Brain microvascular endothelial cell (primary cell): ENCODE results near the gene CHST3.

Experiments used
- DNase-seq: peaks from one replicate; pipeline ENCODE4 v3.0.0-alpha.2; 2020
- H3K27ac ChIP-seq: fragments of 250-450 bp; sonication (Bioruptor Pico); 2 replicates; pipeline ENCODE4 v1.5.1; 2020; ENCODE audit warnings: mild to moderate bottlenecking, moderate library complexity
- H3K27me3 ChIP-seq: fragments of 250-450 bp; sonication (Bioruptor Pico); replicated peaks from 2 replicates; pipeline ENCODE4 v1.5.1; 2020; ENCODE audit warnings: mild to moderate bottlenecking
- H3K36me3 ChIP-seq: fragments of 250-450 bp; sonication (Bioruptor Pico); replicated peaks from 2 replicates; pipeline ENCODE4 v1.5.1; 2020; ENCODE audit warnings: mild to moderate bottlenecking
- H3K4me3 ChIP-seq: 2 replicates; pipeline ENCODE4 v1.5.1; 2011; ENCODE audit warnings: low read depth, mild to moderate bottlenecking, control low read depth, low read length, moderate library complexity
- in situ Hi-C: cut with HindIII; loops from 2 replicates; pipeline ENCODE4 v1.10.0; 2017; ENCODE audit warnings: low sequenced_read_pairs, low pct_ligation_motif_present
- TF ChIP-seq, protein P1 (sequence below): IDR thresholded peaks from 2 replicates; pipeline ENCODE4 v1.5.1; 2011; ENCODE audit warnings: low read depth, mild to moderate bottlenecking, moderate library complexity, low read length, control low read depth, inconsistent platforms; ENCODE audit errors: missing control alignments

The CHST3 gene

DNA sequence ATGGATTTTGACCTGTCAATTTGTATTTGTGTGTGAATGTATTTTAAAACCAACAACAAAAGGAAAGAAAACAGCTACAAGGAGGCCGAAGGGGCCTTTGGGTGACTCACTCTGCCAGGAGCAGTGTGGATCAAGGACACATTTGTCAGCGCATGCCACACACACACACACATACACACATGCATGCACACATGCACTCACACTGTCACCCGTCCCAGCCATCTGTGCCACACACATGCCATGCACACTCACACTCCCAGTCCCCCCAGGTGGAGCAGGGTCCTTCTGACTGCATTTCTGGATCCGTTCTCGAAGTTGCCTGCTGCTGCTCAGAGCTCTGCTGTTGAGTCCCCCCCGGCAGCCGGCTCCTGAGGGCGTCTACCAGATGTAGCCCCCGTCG lies 98.2 kb downstream of the CHST3 start:
- H3K36me3 ChIP-seq = no peaks in the 10 kb centered on the region
- H3K27ac ChIP-seq = no peak overlapping the region
- H3K27me3 ChIP-seq = no peaks in the 10 kb centered on the region
- DNase-seq = peak; percentile 16
- TF ChIP-seq, protein P1, sequence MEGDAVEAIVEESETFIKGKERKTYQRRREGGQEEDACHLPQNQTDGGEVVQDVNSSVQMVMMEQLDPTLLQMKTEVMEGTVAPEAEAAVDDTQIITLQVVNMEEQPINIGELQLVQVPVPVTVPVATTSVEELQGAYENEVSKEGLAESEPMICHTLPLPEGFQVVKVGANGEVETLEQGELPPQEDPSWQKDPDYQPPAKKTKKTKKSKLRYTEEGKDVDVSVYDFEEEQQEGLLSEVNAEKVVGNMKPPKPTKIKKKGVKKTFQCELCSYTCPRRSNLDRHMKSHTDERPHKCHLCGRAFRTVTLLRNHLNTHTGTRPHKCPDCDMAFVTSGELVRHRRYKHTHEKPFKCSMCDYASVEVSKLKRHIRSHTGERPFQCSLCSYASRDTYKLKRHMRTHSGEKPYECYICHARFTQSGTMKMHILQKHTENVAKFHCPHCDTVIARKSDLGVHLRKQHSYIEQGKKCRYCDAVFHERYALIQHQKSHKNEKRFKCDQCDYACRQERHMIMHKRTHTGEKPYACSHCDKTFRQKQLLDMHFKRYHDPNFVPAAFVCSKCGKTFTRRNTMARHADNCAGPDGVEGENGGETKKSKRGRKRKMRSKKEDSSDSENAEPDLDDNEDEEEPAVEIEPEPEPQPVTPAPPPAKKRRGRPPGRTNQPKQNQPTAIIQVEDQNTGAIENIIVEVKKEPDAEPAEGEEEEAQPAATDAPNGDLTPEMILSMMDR = no peak
- H3K4me3 ChIP-seq = no peak overlapping the region
- in situ Hi-C loops = no loop called here
